ENCODE data around the gene RAB3D. TPM values are rescaled to one million over a fixed set of nuclear protein-coding genes. Genes with fewer than 3 reads are reported as not detected.
"Not testable (repeated sequence)": the region's sequence is repeated elsewhere in the genome, so short reads cannot be mapped to it uniquely, and the experiment has no call there.

RAB3D gene
- total RNA-seq (2014; rRNA removed; shearing (Covaris generic); ENCODE audit: low replicate concordance): 19.6 and 27.4 TPM in 2 replicates

GRCh38 chr19:11339254-11340098 is at the start of gene RAB3D:
Gene RAB3D, minus strand, starts transcription at chr19:11339657. Its CDS starts 2,258 bp downstream, at chr19:11337399.
- DNase-seq (ENCODE audit: low read depth): peak; percentile 76
- in situ Hi-C loops (cut with HindIII; ENCODE audit: low pct_unique_long_range_greater_than_20kb, low sequenced_read_pairs): no loop called here

- no peak for DNase-seq (ENCODE audit: low read depth)
- in situ Hi-C loops (cut with HindIII; ENCODE audit: low pct_unique_long_range_greater_than_20kb, low sequenced_read_pairs): no loop called here
Measured at GRCh38 chr19:11387162-11388034, 47.9 kb upstream of the RAB3D start.

GRCh38 chr19:11384778-11385129 is 45.3 kb upstream of the RAB3D start:
- DNase-seq (ENCODE audit: low read depth): no peak
- in situ Hi-C loops (cut with HindIII; ENCODE audit: low pct_unique_long_range_greater_than_20kb, low sequenced_read_pairs): no loop called here

- in situ Hi-C loops (cut with HindIII; ENCODE audit: low pct_unique_long_range_greater_than_20kb, low sequenced_read_pairs): no loop called here
- peak; percentile 34 for DNase-seq (ENCODE audit: low read depth)
Measured at GRCh38 chr19:11383706-11384048, 44.2 kb upstream of the RAB3D start.

GRCh38 chr19:11382898-11383705 is 43.6 kb upstream of the RAB3D start:
- in situ Hi-C loops (cut with HindIII; ENCODE audit: low pct_unique_long_range_greater_than_20kb, low sequenced_read_pairs): no loop called here

GRCh38 chr19:11380653-11381537 is 41.4 kb upstream of the RAB3D start:
- DNase-seq (ENCODE audit: low read depth): peak; percentile 100
- in situ Hi-C loops (cut with HindIII; ENCODE audit: low pct_unique_long_range_greater_than_20kb, low sequenced_read_pairs): no loop called here

More at GRCh38 chr19:11382898-11383705, 43.6 kb upstream of the RAB3D start:
- peak; percentile 82 for DNase-seq (ENCODE audit: low read depth)

- in situ Hi-C loops (cut with HindIII; ENCODE audit: low pct_unique_long_range_greater_than_20kb, low sequenced_read_pairs): no loop called here
Measured at GRCh38 chr19:11379857-11380350, 40.4 kb upstream of the RAB3D start.

GRCh38 chr19:11379269-11379845 is 39.9 kb upstream of the RAB3D start:
- peak; percentile 85 for DNase-seq (ENCODE audit: low read depth)
- in situ Hi-C loops (cut with HindIII; ENCODE audit: low pct_unique_long_range_greater_than_20kb, low sequenced_read_pairs): not testable (repeated sequence)

More at GRCh38 chr19:11379857-11380350, 40.4 kb upstream of the RAB3D start:
- peak; percentile 41 for DNase-seq (ENCODE audit: low read depth)

- DNase-seq (ENCODE audit: low read depth): peak; percentile 78
Measured at GRCh38 chr19:11378319-11379189, 39.1 kb upstream of the RAB3D start.

GRCh38 chr19:11377756-11378155 is 38.3 kb upstream of the RAB3D start:
- in situ Hi-C loops (cut with HindIII; ENCODE audit: low pct_unique_long_range_greater_than_20kb, low sequenced_read_pairs): no loop called here
- no peak for DNase-seq (ENCODE audit: low read depth)

More at GRCh38 chr19:11378319-11379189, 39.1 kb upstream of the RAB3D start:
- in situ Hi-C loops (cut with HindIII; ENCODE audit: low pct_unique_long_range_greater_than_20kb, low sequenced_read_pairs): no loop called here

GRCh38 chr19:11377237-11377636 is 37.8 kb upstream of the RAB3D start:
- in situ Hi-C loops (cut with HindIII; ENCODE audit: low pct_unique_long_range_greater_than_20kb, low sequenced_read_pairs): no loop called here

GRCh38 chr19:11375143-11375948 is 35.9 kb upstream of the RAB3D start:
- DNase-seq (ENCODE audit: low read depth): no peak
- in situ Hi-C loops (cut with HindIII; ENCODE audit: low pct_unique_long_range_greater_than_20kb, low sequenced_read_pairs): no loop called here

More at GRCh38 chr19:11377237-11377636, 37.8 kb upstream of the RAB3D start:
- peak; percentile 79 for DNase-seq (ENCODE audit: low read depth)

- DNase-seq (ENCODE audit: low read depth): peak; percentile 99
- in situ Hi-C loops (cut with HindIII; ENCODE audit: low pct_unique_long_range_greater_than_20kb, low sequenced_read_pairs): no loop called here
Measured at GRCh38 chr19:11374433-11375142, 35.1 kb upstream of the RAB3D start, which contains the start of gene SWSAP1. Gene SWSAP1, plus strand, starts transcription at chr19:11374666. Its CDS starts 15 bp downstream, at chr19:11374681.

GRCh38 chr19:11373885-11374432 is 34.5 kb upstream of the RAB3D start:
- no peak for DNase-seq (ENCODE audit: low read depth)
- in situ Hi-C loops (cut with HindIII; ENCODE audit: low pct_unique_long_range_greater_than_20kb, low sequenced_read_pairs): no loop called here
